BE2C (cell line): ENCODE data around the gene JPH3.

Experiments
- DNase-seq: peaks from one replicate; pipeline ENCODE4 v3.0.0-alpha.2; 2020
- H3K27me3 ChIP-seq: fragments of 250-450 bp; sonication (Bioruptor Pico); 2 replicates; pipeline ENCODE4 v1.5.1; 2020; ENCODE audit warnings: mild to moderate bottlenecking
- H3K36me3 ChIP-seq: fragments of 250-450 bp; sonication (Bioruptor Pico); 2 replicates; pipeline ENCODE4 v1.5.1; 2020; ENCODE audit warnings: mild to moderate bottlenecking
- H3K4me1 ChIP-seq: fragments of 250-450 bp; sonication (Bioruptor Pico); 2 replicates; pipeline ENCODE4 v1.5.1; 2020
- H3K4me3 ChIP-seq: 2 replicates; pipeline ENCODE4 v1.5.1; 2011; ENCODE audit warnings: low read depth, low read length
- H3K9me3 ChIP-seq: fragments of 250-450 bp; sonication (Bioruptor Pico); 2 replicates; pipeline ENCODE4 v1.5.1; 2020
- CTCF ChIP-seq: IDR thresholded peaks from 2 replicates; pipeline ENCODE4 v1.5.1; 2012; ENCODE audit warnings: mild to moderate bottlenecking, low read depth, low read length

JPH3 gene

DNA sequence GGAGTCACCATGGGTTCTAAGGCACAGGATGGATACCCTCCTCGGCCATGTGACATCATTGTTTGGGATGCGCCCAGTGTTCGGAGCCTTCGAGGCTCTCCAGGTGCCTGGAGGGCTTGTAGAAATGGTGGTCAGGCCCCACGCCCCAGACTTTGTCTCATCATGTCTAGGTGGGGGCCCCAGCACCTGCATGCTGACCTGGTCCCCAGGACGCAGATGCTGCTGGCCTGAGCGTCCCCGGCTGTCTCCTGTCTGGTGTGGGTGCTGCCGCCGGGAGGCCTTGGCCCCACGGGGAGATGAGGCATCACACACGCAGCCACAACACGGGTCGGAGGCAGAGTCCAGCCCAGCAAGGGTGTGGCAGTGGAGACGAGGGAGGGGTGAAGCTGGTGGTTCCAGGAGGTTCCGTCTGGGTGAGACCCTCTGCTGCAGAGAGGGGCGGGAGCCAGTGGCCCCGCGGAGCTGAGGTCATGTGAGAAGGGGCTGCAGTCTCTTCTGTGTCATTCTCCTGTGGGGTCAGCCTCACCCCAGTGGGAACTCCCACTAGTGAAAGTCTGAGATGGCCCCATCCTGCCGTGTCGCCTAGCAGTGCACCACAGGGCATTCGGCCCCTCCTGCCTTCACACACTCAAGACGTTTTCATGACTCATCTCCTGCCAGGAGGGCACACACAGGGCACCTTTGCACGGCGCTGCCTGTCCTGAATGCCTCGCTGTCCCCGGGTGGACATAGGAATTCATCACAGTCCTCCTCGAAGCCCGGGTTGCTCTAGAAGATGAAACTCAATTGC is 46.6 kb downstream of the JPH3 start:
- no peaks in the 10 kb centered on the region for H3K9me3 ChIP-seq
- no peaks in the 10 kb centered on the region; the same call in 1 of the 2 replicates for H3K4me1 ChIP-seq
- TF ChIP-seq CTCF: no peak
- H3K27me3 ChIP-seq: no peaks in the 10 kb centered on the region
- no peak overlapping the region for H3K4me3 ChIP-seq
- no peak for DNase-seq
- no peaks in the 10 kb centered on the region for H3K36me3 ChIP-seq

DNA sequence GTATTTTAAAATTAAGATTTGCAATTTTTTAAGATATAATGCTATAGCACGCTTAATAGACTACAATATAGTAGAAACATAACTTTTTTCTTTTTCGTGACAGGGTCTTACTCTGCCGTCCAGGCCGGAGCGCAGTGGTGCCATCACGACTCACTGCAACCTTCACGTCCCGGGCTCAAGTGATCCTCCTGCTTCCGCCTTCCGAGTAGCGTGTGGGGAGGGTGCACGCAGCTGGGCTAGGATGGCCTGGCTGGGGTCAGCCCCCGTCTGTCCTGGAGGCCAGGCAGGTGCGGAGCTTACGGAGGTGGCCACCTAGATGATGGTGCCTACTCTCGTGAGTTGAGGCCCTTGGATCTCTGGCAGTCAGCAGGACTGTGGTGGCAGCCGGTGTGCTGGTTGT is 50.1 kb downstream of the JPH3 start:
- TF ChIP-seq CTCF: no peak
- Histone ChIP-seq H3K27me3 (no peaks in the 10 kb centered on the region), H3K4me1 (no peaks in the 10 kb centered on the region; the same call in 1 of the 2 replicates), H3K36me3 (no peaks in the 10 kb centered on the region), H3K4me3 (no peak overlapping the region), H3K9me3 (no peaks in the 10 kb centered on the region)
- no peak for DNase-seq

GRCh38 chr16:87652799-87653198 is 50.5 kb downstream of the JPH3 start:
- DNase-seq: no peak
- Histone ChIP-seq H3K4me3 (no peak overlapping the region), H3K4me1 (no peaks in the 10 kb centered on the region; the same call in 1 of the 2 replicates), H3K27me3 (no peaks in the 10 kb centered on the region), H3K36me3 (no peaks in the 10 kb centered on the region), H3K9me3 (peaks cover 1% of the 10 kb centered on the region; the same call in 1 of the 2 replicates)
- no peak for TF ChIP-seq CTCF

DNA sequence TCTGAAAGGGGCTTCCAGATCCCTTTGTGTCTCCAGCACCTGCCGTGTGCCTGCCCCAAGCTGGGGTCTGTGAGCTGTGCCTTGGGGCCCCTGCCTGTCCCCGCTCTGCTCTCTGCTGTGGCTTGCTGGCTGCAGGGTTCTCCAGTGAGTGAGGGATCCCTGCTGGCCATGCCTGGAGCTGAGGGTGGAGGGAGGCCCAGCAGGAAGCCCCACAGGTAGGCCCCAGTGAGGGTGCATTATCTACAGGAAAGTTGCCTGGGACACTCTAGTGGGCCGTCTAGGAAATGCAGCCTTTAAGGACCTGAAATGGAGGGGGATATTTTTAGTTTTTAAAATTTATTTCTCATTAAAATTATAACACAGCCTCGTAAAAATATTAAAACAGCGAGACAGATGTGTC is 50.9 kb downstream of the JPH3 start:
- Histone ChIP-seq H3K4me3 (no peak overlapping the region), H3K4me1 (no peaks in the 10 kb centered on the region), H3K27me3 (no peaks in the 10 kb centered on the region), H3K36me3 (no peaks in the 10 kb centered on the region), H3K9me3 (peaks cover 5% of the 10 kb centered on the region; the same call in 1 of the 2 replicates)
- TF ChIP-seq CTCF: peak; percentile 54
- no peak for DNase-seq

- no peak for DNase-seq
- Histone ChIP-seq H3K4me3 (no peak overlapping the region), H3K9me3 (peaks cover 5% of the 10 kb centered on the region; the same call in 1 of the 2 replicates), H3K36me3 (no peaks in the 10 kb centered on the region), H3K4me1 (no peaks in the 10 kb centered on the region), H3K27me3 (no peaks in the 10 kb centered on the region)
- no peak for TF ChIP-seq CTCF
Measured at GRCh38 chr16:87654826-87655225, 52.5 kb downstream of the JPH3 start.

GRCh38 chr16:87656328-87656727 is 54.0 kb downstream of the JPH3 start:
- DNase-seq: no peak
- H3K36me3 ChIP-seq: no peaks in the 10 kb centered on the region
- H3K9me3 ChIP-seq: peaks cover 5% of the 10 kb centered on the region; the same call in 1 of the 2 replicates
- no peak overlapping the region for H3K4me3 ChIP-seq
- H3K4me1 ChIP-seq: no peaks in the 10 kb centered on the region
- H3K27me3 ChIP-seq: no peaks in the 10 kb centered on the region
- no peak for TF ChIP-seq CTCF
